Renal cortex interstitium (tissue), 11 donors: Measurements from ENCODE around the gene DGKA. TPM values are rescaled to one million over a fixed set of nuclear protein-coding genes. Genes with fewer than 3 reads are reported as not detected.
A peak's percentile ranks its signal among the peaks of the same experiment; 100 is the strongest.
"Not testable (repeated sequence)": the region's sequence is repeated elsewhere in the genome, so short reads cannot be mapped to it uniquely, and the experiment has no call there.

ENCODE experiments used
- DNase-seq, 11 donors: peaks; one replicate each; pipeline ENCODE4 v3.0.0-alpha.2; 2013; ENCODE audit warnings: low read depth in 9 of 11, low spot score in 4 of 11; ENCODE audit errors: extremely low read depth in 1 of 11
- polyA plus RNA-seq, 3 donors: library from polyadenylated mRNA; unstranded; fragments of 120-200 nt; gene quantifications; one replicate each; pipeline ENCODE4 v1.2.1, GENCODE V29; 2013; ENCODE audit not compliant: insufficient read length in 3 of 3

Gene DGKA
- polyA plus RNA-seq, 3 donors = 15.5 to 22.8 (median 19.9) TPM

DNA sequence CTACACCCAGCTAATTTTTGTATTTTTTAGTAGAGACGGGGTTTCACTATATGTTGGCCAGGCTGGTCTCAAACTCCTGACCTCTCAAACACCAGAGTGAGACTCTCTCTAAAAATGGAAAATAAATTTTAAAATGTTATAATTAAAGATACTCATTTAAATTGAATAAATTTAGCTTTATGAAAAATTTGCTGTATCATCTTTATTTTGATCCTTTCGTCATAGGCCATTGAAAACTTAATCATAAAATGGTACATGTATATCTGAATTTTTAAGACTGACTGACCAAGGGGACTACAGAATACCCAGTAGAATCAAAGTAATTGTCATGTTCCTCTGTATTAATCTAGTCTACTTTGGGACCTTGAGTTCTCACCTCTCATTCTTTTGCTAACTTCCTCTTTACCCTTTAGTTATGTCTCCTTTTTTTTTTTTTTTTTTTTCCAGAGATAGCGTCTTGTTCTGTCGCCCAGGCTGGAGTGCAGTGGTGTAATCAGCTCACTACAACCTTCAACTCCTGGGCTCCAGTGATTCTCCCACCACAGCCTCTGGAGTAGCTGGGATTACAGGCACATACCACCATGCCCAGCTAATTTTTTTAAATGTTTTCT is 52.4 kb downstream of the DGKA start:
- no peak for DNase-seq

DNA sequence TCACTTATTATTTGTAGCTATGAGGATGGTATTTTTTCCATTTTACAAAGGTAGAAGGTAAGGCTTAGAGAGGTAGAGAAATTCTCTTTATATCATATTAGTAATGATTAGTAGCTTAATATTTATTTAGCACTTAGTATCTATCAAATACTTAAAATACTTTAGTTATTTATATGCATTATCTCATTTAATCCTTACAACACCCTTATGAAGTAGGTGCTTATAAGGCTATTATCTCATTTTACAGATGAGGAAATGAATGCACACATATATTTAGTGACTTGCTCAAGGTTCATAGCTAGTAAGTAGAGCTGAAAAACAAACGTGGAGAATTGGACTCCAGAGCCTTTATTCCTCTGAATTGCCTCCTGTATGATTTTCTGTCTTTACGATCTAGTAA is 53.9 kb downstream of the DGKA start:
- DNase-seq = no peak

DNA sequence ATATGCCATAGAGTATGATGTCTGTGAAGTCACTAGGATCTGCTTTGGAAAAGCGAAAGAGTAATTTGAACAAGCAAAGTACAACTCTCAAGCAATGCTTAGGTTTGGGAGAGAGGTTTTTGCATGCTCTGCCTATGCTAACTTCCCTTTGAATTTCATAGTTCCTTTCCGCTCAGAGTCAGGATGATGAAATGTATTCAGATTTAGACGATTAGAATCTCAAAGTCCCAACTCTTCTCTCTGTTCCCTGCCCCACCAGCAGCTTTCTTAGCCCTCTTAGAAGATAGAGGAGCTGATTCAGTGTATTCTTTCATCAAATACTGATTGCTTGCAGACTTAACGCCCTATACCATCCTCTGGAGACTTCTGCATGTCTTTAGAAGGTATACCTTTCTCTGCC is 54.4 kb downstream of the DGKA start:
- DNase-seq = no peak

DNA sequence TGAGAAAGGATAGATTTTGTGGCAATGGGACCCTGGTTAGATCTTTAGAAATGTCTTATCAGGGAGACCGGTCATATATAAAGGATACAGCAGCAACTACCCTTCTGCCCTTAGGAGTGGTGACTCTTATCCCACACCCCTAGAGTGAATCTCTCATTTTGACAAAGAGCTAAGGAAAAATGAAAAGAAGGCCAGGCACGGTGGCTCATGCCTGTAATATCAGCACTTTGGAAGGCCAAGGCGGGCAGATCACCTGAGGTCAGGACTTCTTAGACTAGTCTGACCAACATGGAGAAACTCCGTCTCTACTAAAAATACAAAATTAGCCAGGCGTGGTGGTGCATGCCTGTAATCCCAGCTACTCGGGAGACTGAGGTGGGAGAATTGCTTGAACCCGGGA is 55.0 kb downstream of the DGKA start:
- DNase-seq = not testable (repeated sequence)

DNA sequence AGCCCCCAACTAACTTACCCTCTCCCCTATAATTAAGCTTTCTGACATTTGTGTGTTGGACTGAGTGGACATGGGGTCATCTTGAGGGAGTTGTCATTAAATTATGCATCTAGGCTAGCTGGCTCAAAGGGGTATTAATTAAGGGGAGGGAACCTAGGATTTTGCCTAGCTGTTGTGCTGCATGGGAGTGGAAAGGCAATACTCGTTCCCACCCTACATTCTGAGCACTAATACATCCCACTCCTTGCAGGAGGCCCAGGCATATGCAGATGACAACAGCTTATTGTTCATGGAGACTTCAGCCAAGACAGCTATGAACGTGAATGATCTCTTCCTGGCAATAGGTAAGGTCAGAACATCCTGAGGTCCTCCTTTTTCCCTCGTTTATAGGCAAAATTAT is 60.1 kb downstream of the DGKA start:
- DNase-seq = no peak

DNA sequence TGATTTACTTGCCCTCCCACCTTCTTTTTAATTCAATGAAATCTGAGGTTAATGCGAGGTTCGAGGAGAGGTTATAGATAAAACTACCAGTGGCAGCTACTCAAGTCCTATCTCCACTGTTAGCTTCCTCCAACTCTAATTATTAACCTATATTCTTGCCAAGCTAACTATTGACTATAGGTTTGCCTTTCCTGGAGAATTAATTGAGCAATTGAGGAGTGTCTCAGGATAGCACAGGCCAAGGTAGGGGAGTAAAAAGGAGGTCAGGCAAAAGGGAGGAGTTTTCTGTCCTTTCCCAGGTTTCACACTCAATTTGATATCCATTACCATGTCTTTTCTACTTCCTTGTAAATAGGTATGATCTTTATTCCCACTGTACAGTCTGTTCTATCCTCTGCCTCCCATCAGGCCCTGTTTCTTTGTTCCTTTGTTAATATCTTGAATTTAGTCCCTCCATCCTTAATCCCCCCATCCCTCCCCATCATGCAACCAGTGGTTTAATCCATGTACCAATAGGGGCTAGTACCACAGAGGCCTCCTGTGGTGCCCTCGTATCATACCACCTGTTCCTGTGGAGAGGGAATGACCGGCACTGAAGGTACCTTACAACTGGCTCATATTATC is 62.4 kb downstream of the DGKA start:
- DNase-seq = no peak

DNA sequence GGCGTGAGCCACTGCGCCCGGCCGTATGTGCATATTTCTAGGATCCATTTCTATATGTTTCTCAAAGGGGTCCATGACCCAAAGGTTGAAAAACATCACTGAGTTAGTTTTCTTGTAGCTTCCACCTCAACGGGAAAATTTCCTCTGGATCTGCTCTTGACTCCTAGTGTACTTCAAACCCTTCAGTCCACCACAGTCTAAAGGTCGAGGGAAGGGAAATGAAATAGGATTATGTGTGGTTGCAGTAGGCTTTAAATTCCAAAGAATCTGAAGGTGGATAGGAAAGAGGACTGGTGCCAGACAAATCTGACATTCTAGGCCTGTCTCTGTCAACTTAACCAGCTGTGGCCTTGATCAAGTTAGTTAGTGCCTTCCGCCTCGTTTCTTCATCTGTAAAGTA is 64.4 kb downstream of the DGKA start:
- DNase-seq = no peak

DNA sequence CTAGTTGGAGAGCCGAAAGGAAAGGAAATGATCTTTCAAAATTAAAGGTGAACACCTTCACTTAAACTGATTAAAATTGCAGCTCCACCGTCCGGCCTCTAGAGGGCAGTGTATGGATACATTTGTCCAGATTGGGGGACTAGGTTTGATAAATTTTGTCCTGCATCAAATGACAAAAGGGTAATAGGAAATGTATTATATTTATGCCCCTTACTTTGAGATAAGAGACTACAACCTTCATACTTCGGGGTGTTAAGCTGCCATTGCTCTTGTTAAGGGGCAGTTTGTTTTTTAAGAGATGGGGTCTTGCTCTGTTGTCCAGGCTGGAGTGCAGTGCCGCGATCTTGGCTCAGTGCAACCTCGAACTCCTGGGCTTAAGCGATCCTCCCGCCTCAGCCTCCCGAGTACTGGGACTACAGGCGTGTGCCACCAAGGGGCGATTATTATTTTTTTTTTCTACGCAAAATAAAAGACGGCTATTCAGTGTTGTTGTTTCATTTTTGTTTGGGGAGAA is 65.3 kb downstream of the DGKA start:
- peak in 5 of 11 donors; percentile 52 to 75 (median 65) for DNase-seq

DNA sequence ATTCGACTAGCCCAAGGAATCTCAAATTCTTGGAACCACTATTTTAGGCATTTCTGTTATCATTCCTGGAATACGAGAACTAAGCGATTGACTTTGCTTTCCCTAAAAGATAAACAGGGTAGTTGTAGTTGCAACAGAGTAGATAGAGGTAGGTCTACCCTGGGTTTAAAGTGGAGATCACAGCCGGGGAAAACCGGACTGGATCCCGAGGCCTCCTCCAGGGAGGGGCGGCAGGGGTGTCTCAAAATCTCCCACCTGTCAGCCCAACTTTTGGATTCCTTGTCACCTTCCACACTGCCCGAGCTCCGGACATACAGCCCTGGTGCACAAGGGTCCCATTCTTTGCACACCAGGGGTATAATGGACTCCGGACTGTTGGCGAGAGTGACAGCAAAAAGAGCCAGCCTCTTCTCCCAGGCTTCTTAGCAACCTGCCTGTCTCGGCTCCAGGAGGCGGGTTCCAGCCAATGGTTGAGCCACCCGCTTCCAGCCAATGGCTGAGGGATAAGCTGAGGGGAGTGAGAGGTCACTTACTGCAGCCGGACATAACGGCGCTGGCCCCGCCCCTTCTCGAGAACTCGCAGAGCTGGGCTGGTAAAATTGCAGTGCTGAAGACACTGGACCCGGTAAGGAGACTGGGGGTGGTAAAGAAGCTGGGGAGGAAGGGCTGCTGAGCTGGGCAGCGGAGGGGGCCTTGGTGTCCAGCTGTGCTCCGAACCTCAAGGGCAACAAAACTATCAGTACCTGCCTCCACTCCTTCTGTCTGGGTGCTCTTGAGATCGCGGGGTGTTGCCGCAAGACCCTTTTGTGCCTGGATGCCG is 66.0 kb downstream of the DGKA start, which contains the start of gene SUOX:
Gene SUOX, plus strand, starts transcription at position 562 of the 820 bp plus-strand sequence. CDS start 4,946 bp downstream, outside the sequence.
- DNase-seq = peak; percentile 81 to 98 (median 94)

DNA sequence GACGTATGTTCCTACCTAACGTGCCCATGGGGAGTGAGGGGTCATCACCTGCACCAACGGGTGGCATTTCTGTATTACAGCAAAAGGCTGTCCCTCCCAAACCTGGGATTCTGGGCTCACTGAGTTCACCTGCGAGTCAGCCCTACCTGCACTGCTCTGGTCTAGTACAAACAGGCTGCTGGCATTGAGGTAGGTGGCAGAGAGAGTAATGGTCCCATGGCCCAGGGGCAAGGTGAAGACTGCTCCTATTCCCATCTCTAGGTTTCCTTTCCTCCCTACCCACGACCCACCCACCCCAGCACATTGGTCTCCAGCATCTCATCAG is 66.5 kb downstream of the DGKA start:
- no peak for DNase-seq

DNA sequence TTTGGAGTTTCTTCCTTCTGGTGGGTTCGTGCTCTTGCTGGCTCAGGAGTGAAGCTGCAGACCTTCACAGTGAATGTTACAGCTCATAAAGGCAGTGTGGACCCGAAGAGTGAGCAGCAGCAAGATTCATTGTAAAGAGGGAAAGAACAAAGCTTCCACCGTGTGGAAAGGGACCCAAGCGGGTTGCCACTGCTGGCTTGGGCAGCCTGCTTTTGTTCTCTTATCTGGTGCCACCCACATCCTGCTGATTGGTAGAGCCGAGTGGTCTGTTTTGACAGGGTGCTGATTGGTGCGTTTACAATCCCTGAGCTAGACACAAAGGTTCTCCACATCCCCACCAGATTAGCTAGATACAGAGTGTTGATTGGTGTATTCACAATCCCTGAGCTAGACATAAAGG is 68.6 kb downstream of the DGKA start:
- not testable (repeated sequence) for DNase-seq

DNA sequence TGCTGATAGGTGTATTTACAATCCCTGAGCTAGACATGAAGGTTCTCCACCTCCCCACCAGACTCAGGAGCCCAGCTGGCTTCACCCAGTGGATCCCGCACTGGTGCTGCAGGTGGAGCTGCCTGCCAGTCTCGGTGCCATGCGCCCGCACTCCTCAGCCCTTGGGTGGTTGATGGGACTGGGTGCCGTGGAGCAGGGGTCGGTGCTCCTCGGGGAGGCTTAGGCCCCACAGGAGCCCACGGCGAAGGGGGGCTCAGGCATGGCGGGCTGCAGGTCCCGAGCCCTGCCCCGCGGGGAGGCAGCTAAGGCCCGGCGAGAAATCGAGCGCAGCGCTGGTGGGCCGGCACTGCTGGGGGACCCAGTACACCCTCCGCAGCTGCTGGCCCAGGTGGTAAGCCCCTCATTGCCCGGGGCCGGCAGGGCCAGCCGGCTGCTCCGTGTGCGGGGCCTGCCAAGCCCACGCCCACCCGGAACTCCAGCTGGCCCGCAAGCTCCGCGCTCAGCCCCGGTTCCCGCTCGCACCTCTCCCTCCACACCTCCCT is 69.1 kb downstream of the DGKA start:
- not testable (repeated sequence) for DNase-seq

DNA sequence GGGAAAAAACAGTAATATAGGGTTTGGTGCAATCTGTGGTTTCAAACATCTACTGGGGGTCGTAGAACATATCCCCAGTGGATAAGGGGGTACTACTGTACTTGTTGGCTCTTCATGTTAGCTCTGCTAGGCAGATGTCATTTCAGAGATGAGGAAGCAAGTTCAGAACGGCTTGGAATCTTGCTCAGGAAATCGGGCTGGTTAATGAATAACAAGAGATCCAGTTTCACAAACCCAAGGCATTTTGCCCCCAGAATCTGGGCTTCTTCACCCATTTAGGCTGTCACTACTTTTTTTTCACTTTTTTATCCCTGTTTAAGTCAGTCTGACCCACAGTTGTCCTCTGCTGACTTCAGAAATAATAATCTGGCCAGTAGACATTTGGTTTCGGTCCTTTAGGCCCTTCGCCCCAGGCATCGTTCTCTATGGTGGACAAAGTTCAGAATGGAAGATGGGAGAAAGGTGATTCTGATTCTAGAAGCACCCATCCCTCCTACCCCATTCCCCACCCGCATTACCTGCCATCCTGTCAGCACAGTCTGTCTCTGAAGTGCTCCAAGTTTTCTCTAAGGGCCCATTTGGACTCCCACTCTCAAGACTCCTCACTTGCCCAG is 70.6 kb downstream of the DGKA start:
- DNase-seq = no peak

DNA sequence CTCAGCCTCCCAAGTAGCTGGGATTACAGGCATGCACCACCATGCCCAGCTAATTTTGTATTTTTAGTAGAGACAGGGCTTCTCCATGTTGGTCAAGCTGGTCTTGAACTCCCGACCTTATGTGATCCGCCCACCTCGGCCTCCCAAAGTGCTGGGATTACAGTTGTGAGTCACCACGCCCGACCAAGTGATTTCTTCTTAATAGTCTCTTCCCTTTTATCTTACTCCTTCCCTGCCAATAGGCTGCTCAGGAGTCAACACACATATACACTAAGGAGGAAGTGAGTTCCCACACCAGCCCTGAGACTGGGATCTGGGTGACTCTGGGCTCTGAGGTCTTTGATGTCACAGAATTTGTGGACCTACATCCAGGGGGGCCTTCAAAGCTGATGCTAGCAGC is 72.4 kb downstream of the DGKA start:
- not testable (repeated sequence) for DNase-seq

Other genes starting within 250 kb of the DGKA start
- gene ITGA7, start 223.3 kb upstream of the DGKA start, polyA plus RNA-seq = 10 to 100 TPM; 23.7 to 45.7 (median 44.0) TPM
- 100 to 1,000 TPM; 102 to 143 (median 110) TPM for gene BLOC1S1, start 215.1 kb upstream of the DGKA start, polyA plus RNA-seq
- gene RDH5, start 210.8 kb upstream of the DGKA start, polyA plus RNA-seq = 10 to 100 TPM; 22.5 to 46.1 (median 24.5) TPM
- gene CD63, start 202.2 kb upstream of the DGKA start, polyA plus RNA-seq = 100 to 1,000 TPM; 647 to 692 (median 648) TPM
- 10 to 100 TPM; 19.5 to 25.6 (median 20.6) TPM for gene GDF11, start 188.0 kb upstream of the DGKA start, polyA plus RNA-seq
- 100 to 1,000 TPM in 2 of 3 donors, 10 to 100 TPM in 1; 97.2 to 143 (median 119) TPM for gene SARNP, start 113.4 kb upstream of the DGKA start, polyA plus RNA-seq
- 10 to 100 TPM; 33.7 to 34.7 (median 34.0) TPM for gene ORMDL2, start 113.1 kb upstream of the DGKA start, polyA plus RNA-seq
- gene DNAJC14, start 101.6 kb upstream of the DGKA start, polyA plus RNA-seq = 10 to 100 TPM; 40.3 to 46.0 (median 41.7) TPM
- gene MMP19, start 88.2 kb upstream of the DGKA start, polyA plus RNA-seq = 1 to 10 TPM in 1 of 3 donors, under 1 TPM in 2; 0.68 to 1.4 (median 0.72) TPM
- 10 to 100 TPM; 32.3 to 40.0 (median 37.5) TPM for gene PYM1, start 3.3 kb upstream of the DGKA start, polyA plus RNA-seq
- 1 to 10 TPM; 3.1 to 5.3 (median 3.4) TPM for gene PMEL, start 34.9 kb downstream of the DGKA start, polyA plus RNA-seq
- gene CDK2, start 35.7 kb downstream of the DGKA start, polyA plus RNA-seq = 10 to 100 TPM; 59.1 to 65.3 (median 64.1) TPM
- gene RAB5B, start 42.9 kb downstream of the DGKA start, polyA plus RNA-seq = 100 to 1,000 TPM; 148 to 170 (median 158) TPM
- 10 to 100 TPM; 43.0 to 54.2 (median 47.8) TPM for gene SUOX, start 66.1 kb downstream of the DGKA start, polyA plus RNA-seq
- 10 to 100 TPM; 16.5 to 21.1 (median 16.6) TPM for gene IKZF4, start 89.9 kb downstream of the DGKA start, polyA plus RNA-seq
- gene RPS26, start 110.8 kb downstream of the DGKA start, polyA plus RNA-seq = 100 to 1,000 TPM; 121 to 498 (median 375) TPM
- 100 to 1,000 TPM in 1 of 3 donors, 10 to 100 TPM in 2; 73.5 to 119 (median 96.1) TPM for gene ERBB3, start 149.0 kb downstream of the DGKA start, polyA plus RNA-seq
- 100 to 1,000 TPM; 138 to 175 (median 171) TPM for gene PA2G4, start 173.4 kb downstream of the DGKA start, polyA plus RNA-seq
- 1,000 to 10,000 TPM; 4,378 to 5,767 (median 5,294) TPM for gene RPL41, start 185.5 kb downstream of the DGKA start, polyA plus RNA-seq
- gene ZC3H10, start 187.1 kb downstream of the DGKA start, polyA plus RNA-seq = 1 to 10 TPM; 5.1 to 6.5 (median 5.8) TPM
- 10 to 100 TPM; 73.7 to 87.2 (median 78.8) TPM for gene ESYT1, start 197.1 kb downstream of the DGKA start, polyA plus RNA-seq
- 100 to 1,000 TPM; 164 to 191 (median 165) TPM for gene MYL6B, start 221.4 kb downstream of the DGKA start, polyA plus RNA-seq
- 1,000 to 10,000 TPM; 1,550 to 2,060 (median 1,865) TPM for gene MYL6, start 227.2 kb downstream of the DGKA start, polyA plus RNA-seq